Neural cell (in vitro differentiated cells): ENCODE data around the gene DYNC1I2. TPM values are rescaled to one million over a fixed set of nuclear protein-coding genes. Genes with fewer than 3 reads are reported as not detected.

Experiments
- H2AFZ ChIP-seq: fragments of 200-600, 300-800 bp; sonication (generic), shearing (Covaris generic); 2 replicates; pipeline ENCODE4 v1.6.0; 2014; ENCODE audit warnings: low read depth, mild to moderate bottlenecking, antibody characterized with exemption, low read length, moderate library complexity
- H3F3A ChIP-seq: fragments of 200-600 bp; shearing (Covaris generic); 2 replicates; pipeline ENCODE4 v1.6.1; 2016; ENCODE audit warnings: mild to moderate bottlenecking, moderate library complexity, mixed read lengths, antibody characterized with exemption, low read length; ENCODE audit not compliant: insufficient read depth, poor library complexity, severe bottlenecking
- H3K27ac ChIP-seq: fragments of 200-600, 300-800 bp; sonication (generic), shearing (Covaris generic); 2 replicates; pipeline ENCODE4 v1.5.1; 2014; ENCODE audit warnings: mild to moderate bottlenecking, low read length, moderate library complexity
- H3K27me3 ChIP-seq: fragments of 300-800, 200-600 bp; sonication (generic), shearing (Covaris generic); 2 replicates; pipeline ENCODE4 v1.6.0; 2014; ENCODE audit warnings: mild to moderate bottlenecking, low read depth, low read length, moderate library complexity; ENCODE audit not compliant: insufficient read depth
- H3K36me3 ChIP-seq: fragments of 300-800, 200-600 bp; sonication (generic), shearing (Covaris generic); 2 replicates; pipeline ENCODE4 v1.5.1; 2014; ENCODE audit warnings: mild to moderate bottlenecking, antibody characterized with exemption, low read length, moderate library complexity; ENCODE audit not compliant: insufficient read depth
- H3K4me2 ChIP-seq: fragments of 300-800, 200-600 bp; sonication (generic), shearing (Covaris generic); 2 replicates; pipeline ENCODE4 v1.6.0; 2014; ENCODE audit warnings: mild to moderate bottlenecking, low read length
- H3K4me3 ChIP-seq: fragments of 300-800, 200-600 bp; sonication (generic), shearing (Covaris generic); 2 replicates; pipeline ENCODE4 v1.5.1; 2014; ENCODE audit warnings: mild to moderate bottlenecking, low read length, moderate library complexity
- H3K79me2 ChIP-seq: fragments of 200-600 bp; shearing (Covaris generic); replicated peaks from 2 replicates; pipeline ENCODE4 v1.6.0; 2014; ENCODE audit warnings: mild to moderate bottlenecking, low read length, moderate library complexity; ENCODE audit not compliant: insufficient read depth
- H3K9ac ChIP-seq: fragments of 300-800, 200-600 bp; sonication (generic), shearing (Covaris generic); 2 replicates; pipeline ENCODE4 v1.6.1; 2016; ENCODE audit warnings: mild to moderate bottlenecking, low read length, mixed read lengths
- H3K9me2 ChIP-seq: fragments of 200-600 bp; shearing (Covaris generic); 2 replicates; pipeline ENCODE4 v1.6.1; 2016; ENCODE audit warnings: mild to moderate bottlenecking, low read length, mixed read lengths; ENCODE audit not compliant: insufficient read depth
- H3K9me3 ChIP-seq: fragments of 200-600, 300-800 bp; sonication (generic), shearing (Covaris generic); 2 replicates; pipeline ENCODE4 v1.6.1; 2016; ENCODE audit warnings: mild to moderate bottlenecking, mixed run types, low read length, moderate library complexity, mixed read lengths
- H4K20me1 ChIP-seq: fragments of 200-600 bp; shearing (Covaris generic); 2 replicates; pipeline ENCODE4 v1.6.1; 2016; ENCODE audit warnings: mild to moderate bottlenecking, mixed run types; ENCODE audit not compliant: insufficient read depth
- EP300 ChIP-seq: fragments of 450-650 bp; conservative IDR thresholded peaks from 2 replicates; pipeline ENCODE4 v1.6.1; 2014; ENCODE audit warnings: antibody characterized with exemption, mild to moderate bottlenecking, moderate library complexity; ENCODE audit not compliant: poor library complexity, severe bottlenecking
- EZH2 ChIP-seq: fragments of 200-600, 300-800 bp; shearing (Covaris generic), sonication (generic); IDR thresholded peaks from 2 replicates; pipeline ENCODE4 v1.6.1; 2014; ENCODE audit warnings: antibody characterized with exemption, low read length, borderline replicate concordance, mild to moderate bottlenecking; ENCODE audit not compliant: insufficient read depth, poor library complexity, severe bottlenecking
- MXI1 ChIP-seq: fragments of 450-650 bp; conservative IDR thresholded peaks from 2 replicates; pipeline ENCODE4 v1.6.1; 2014; ENCODE audit warnings: antibody characterized with exemption, mild to moderate bottlenecking; ENCODE audit not compliant: poor library complexity, severe bottlenecking
- POLR2AphosphoS5 ChIP-seq: IDR thresholded peaks from 2 replicates; pipeline ENCODE4 v1.6.1; 2012
- RAD21 ChIP-seq: fragments of 450-650 bp; conservative IDR thresholded peaks from 2 replicates; pipeline ENCODE4 v1.6.1; 2014; ENCODE audit warnings: antibody characterized with exemption, mild to moderate bottlenecking, moderate library complexity
- SMC3 ChIP-seq: fragments of 450-650 bp; conservative IDR thresholded peaks from 2 replicates; pipeline ENCODE4 v1.6.1; 2014; ENCODE audit warnings: antibody characterized with exemption, mild to moderate bottlenecking, moderate library complexity; ENCODE audit not compliant: poor library complexity
- TAF1 ChIP-seq: IDR thresholded peaks from 2 replicates; pipeline ENCODE4 v1.6.1; 2012; ENCODE audit warnings: low read depth
- polyA plus RNA-seq: library from polyadenylated mRNA; depleted of rRNA; stranded (reverse); fragments of >200 nt; gene quantifications from 2 replicates; pipeline ENCODE4 v1.2.3, GENCODE V29; 2014
- TF ChIP-seq, protein P1 (sequence below): IDR thresholded peaks from 2 replicates; pipeline ENCODE4 v1.6.1; 2012; ENCODE audit warnings: borderline replicate concordance
- TF ChIP-seq, protein P2 (sequence below): fragments of 450-650 bp; IDR thresholded peaks from 2 replicates; pipeline ENCODE4 v1.5.1; 2014; ENCODE audit warnings: antibody characterized with exemption, mild to moderate bottlenecking, moderate library complexity; ENCODE audit not compliant: poor library complexity, severe bottlenecking

Gene DYNC1I2
- polyA plus RNA-seq, 1 donor from 2014 or later: 561 TPM

DNA sequence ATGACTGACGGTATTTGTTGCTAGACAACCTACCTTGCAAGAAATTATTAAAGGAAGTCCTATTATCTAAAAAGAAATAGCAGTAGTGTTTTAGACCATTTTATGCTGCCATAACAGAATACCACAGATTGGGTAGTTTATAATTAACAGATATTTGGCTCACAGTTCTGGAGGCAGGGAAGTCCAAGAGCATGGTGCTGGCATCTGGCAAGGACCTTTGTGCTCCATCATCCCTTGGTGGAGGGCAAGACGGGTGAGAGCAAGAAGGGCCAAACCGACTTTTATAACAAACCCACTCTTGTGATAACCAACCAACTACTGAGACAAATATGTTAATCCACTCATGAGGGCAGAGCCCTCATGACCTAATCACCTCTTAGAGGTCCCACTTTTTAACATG, 91.2 kb downstream of the DYNC1I2 start:
- Histone ChIP-seq H3K9me2 (no peaks in the 10 kb centered on the region), H3K9ac (no peak overlapping the region), H3K27ac (no peak overlapping the region), H3F3A (no peaks in the 10 kb centered on the region), H3K9me3 (no peaks in the 10 kb centered on the region), H3K4me2 (no peak overlapping the region), H3K27me3 (no peaks in the 10 kb centered on the region), H3K36me3 (no peaks in the 10 kb centered on the region), H4K20me1 (no peaks in the 10 kb centered on the region), H3K4me3 (no peak overlapping the region), H3K79me2 (no peaks in the 10 kb centered on the region), H2AFZ (no peak overlapping the region)
- TF ChIP-seq MXI1 (no peak), POLR2AphosphoS5 (no peak), EZH2 (no peak), SMC3 (no peak), EP300 (no peak), RAD21 (no peak), TAF1 (no peak)
- TF ChIP-seq, protein P1, sequence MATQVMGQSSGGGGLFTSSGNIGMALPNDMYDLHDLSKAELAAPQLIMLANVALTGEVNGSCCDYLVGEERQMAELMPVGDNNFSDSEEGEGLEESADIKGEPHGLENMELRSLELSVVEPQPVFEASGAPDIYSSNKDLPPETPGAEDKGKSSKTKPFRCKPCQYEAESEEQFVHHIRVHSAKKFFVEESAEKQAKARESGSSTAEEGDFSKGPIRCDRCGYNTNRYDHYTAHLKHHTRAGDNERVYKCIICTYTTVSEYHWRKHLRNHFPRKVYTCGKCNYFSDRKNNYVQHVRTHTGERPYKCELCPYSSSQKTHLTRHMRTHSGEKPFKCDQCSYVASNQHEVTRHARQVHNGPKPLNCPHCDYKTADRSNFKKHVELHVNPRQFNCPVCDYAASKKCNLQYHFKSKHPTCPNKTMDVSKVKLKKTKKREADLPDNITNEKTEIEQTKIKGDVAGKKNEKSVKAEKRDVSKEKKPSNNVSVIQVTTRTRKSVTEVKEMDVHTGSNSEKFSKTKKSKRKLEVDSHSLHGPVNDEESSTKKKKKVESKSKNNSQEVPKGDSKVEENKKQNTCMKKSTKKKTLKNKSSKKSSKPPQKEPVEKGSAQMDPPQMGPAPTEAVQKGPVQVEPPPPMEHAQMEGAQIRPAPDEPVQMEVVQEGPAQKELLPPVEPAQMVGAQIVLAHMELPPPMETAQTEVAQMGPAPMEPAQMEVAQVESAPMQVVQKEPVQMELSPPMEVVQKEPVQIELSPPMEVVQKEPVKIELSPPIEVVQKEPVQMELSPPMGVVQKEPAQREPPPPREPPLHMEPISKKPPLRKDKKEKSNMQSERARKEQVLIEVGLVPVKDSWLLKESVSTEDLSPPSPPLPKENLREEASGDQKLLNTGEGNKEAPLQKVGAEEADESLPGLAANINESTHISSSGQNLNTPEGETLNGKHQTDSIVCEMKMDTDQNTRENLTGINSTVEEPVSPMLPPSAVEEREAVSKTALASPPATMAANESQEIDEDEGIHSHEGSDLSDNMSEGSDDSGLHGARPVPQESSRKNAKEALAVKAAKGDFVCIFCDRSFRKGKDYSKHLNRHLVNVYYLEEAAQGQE: no peak
- TF ChIP-seq, protein P2, sequence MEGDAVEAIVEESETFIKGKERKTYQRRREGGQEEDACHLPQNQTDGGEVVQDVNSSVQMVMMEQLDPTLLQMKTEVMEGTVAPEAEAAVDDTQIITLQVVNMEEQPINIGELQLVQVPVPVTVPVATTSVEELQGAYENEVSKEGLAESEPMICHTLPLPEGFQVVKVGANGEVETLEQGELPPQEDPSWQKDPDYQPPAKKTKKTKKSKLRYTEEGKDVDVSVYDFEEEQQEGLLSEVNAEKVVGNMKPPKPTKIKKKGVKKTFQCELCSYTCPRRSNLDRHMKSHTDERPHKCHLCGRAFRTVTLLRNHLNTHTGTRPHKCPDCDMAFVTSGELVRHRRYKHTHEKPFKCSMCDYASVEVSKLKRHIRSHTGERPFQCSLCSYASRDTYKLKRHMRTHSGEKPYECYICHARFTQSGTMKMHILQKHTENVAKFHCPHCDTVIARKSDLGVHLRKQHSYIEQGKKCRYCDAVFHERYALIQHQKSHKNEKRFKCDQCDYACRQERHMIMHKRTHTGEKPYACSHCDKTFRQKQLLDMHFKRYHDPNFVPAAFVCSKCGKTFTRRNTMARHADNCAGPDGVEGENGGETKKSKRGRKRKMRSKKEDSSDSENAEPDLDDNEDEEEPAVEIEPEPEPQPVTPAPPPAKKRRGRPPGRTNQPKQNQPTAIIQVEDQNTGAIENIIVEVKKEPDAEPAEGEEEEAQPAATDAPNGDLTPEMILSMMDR: no peak

GRCh38 chr2:171785450-171785849, 98.2 kb downstream of the DYNC1I2 start:
- no peaks in the 10 kb centered on the region for H3K27me3 ChIP-seq
- H3K9me2 ChIP-seq: no peaks in the 10 kb centered on the region

More at GRCh38 chr2:171785450-171785849, 98.2 kb downstream of the DYNC1I2 start:
- Histone ChIP-seq H3K36me3 (peaks cover 25% of the 10 kb centered on the region), H3K27ac (no peak overlapping the region), H3K4me3 (no peak overlapping the region), H2AFZ (no peak overlapping the region), H3K4me2 (no peak overlapping the region), H3K9me3 (no peaks in the 10 kb centered on the region), H4K20me1 (no peaks in the 10 kb centered on the region), H3F3A (no peaks in the 10 kb centered on the region), H3K9ac (no peak overlapping the region), H3K79me2 (no peaks in the 10 kb centered on the region)
- no peak for TF ChIP-seq POLR2AphosphoS5
- TF ChIP-seq EZH2: no peak
- TF ChIP-seq, protein P1: no peak
- no peak for TF ChIP-seq TAF1
- no peak for TF ChIP-seq MXI1
- no peak for TF ChIP-seq RAD21
- TF ChIP-seq EP300: no peak
- no peak for TF ChIP-seq SMC3
- TF ChIP-seq, protein P2: no peak
